ENCODE measurements around the gene TEF.
"Not testable (repeated sequence)": the region's sequence is repeated elsewhere in the genome, so short reads cannot be mapped to it uniquely, and the experiment has no call there.

Gene TEF

DNA sequence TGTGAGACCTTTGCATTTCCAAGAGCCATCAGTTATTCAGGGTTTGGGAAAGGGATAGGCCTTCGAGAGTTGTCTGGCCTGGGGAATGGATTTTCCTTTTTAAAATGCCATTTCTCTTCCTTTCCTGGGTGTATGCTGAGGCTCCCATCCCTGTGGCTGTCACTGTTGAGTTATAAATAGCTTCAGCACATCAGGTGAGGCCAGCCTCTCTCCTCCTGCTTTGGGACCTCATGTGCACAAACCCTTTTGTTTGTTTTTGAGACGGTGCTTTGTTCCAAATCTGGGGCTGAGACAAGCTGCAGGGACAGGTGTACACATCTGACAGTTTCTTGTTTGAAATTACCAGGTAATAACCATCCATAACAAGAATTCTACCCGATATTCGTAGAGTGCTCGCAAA, 1.3 kb downstream of the TEF start:
- DNase-seq (ENCODE audit: low spot score): no peak

DNA sequence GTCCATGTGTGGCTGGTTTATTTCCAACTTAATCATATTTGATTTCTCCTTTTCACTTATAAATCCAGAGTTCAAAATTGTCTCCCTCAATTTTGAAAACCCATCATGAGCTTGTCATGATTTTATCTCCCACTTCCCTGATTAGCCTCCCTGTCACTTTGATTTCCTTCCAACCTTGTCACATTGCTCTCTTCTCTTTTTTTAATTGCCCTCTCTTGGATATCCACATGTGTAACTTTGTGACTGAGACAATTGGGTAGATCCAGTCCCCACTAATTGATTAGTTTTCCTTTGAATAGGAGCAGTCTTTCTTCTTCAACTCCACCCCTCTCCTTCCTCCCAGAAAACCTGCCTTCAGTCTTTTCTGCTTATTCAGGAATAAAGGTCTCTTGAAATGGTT, 2.4 kb downstream of the TEF start:
- no peak for DNase-seq (ENCODE audit: low spot score)

DNA sequence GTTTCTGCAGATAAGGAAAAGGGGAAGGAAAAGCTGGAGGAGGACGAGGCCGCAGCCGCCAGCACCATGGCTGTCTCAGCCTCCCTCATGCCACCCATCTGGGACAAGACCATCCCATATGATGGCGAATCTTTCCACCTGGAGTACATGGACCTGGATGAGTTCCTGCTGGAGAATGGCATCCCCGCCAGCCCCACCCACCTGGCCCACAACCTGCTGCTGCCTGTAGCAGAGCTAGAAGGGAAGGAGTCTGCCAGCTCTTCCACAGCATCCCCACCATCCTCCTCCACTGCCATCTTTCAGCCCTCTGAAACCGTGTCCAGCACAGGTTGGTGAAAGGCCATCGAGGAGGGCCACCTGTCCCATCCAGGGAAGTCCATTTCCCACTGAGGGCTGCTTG, 5.6 kb downstream of the TEF start:
- no peak for DNase-seq (ENCODE audit: low spot score)

DNA sequence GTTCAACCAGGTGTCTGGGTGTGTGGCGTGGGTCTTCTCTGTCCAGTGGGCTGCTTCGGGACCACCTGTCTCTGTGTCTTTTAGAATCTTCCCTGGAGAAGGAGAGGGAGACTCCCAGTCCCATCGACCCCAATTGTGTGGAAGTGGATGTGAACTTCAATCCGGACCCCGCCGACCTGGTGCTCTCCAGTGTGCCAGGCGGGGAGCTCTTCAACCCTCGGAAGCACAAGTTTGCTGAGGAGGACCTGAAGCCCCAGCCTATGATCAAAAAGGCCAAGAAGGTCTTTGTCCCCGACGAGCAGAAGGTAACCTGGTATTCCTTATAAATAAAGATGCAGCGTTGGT, 12.2 kb downstream of the TEF start:
- DNase-seq (ENCODE audit: low spot score): no peak

DNA sequence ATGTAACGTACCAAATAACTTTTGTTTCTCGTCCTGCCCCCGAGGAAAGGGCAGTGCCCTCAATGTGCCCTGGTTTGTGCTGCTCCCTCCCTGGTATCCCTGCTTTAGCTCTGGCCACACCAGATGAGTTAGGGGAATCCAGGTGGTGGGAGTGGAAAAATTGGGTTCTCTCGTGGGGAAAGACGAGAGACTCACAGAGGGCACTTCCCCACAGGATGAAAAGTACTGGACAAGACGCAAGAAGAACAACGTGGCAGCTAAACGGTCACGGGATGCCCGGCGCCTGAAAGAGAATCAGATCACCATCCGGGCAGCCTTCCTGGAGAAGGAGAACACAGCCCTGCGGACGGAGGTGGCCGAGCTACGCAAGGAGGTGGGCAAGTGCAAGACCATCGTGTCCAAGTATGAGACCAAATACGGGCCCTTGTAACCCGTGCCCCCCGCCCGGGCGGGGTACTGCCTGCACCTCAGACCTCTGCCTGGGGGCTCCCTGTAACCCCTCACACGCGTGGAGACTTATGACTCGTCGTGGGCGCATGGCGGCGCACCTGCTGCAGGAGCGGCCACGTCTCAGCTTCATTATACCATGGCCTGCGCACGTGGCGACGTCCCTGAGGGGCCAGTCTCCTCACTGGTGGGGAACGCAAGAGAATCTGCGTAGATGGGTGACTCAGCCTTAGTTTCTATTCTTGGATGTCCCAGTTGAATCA, 13.9 kb downstream of the TEF start:
- DNase-seq (ENCODE audit: low spot score): no peak

DNA sequence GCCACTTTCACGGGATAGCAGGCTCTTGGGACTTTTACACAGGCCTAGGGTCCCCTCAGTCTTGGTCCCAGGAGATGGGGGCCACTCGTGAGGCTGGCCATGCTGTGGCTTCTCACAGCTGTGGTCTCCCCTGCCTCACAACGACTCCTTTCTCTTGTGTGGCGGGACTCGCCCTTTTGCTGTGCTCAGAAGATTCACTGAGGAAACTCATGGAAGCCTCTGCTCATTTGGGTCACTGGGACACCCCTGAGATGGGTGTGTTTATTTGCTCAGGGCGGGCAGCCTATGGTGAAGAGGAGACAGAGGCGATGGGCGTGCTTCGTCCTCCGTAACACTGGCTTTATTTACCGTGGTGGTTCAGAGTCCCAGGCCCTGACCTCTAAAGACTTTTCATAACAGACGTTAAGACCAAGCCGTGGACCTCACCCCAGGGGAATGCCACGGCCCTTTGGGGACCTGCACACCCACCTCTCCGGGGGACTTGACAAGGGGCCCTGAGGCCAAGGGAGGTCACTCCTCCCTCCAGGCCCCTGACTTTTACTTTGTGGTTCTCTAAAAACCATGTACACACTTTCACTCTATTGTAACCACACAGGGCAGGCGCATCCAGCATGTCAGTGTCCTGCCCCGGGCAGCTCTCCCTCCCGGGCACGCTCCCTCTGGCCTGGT, 15.5 kb downstream of the TEF start:
- DNase-seq (ENCODE audit: low spot score): no peak

DNA sequence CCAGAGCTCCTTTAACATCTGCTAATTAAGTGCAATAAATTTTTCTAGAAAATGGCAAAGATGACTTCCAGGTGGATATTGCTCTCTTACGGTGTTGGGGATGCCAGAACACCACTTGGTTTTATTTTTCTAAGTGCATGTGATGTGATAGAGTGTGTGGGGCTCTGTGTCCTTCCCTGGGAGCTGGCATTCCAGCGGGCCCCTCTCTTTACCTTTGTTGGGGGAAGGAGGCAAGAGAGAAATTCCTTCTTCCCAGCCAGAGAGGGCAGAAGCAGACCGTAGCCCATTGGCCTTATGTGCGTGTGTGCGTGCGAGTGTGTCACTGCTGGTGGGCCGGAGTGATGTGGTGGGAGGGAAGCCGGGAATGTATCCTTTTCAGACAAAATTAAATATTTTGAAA, 17.2 kb downstream of the TEF start:
- DNase-seq (ENCODE audit: low spot score): no peak

DNA sequence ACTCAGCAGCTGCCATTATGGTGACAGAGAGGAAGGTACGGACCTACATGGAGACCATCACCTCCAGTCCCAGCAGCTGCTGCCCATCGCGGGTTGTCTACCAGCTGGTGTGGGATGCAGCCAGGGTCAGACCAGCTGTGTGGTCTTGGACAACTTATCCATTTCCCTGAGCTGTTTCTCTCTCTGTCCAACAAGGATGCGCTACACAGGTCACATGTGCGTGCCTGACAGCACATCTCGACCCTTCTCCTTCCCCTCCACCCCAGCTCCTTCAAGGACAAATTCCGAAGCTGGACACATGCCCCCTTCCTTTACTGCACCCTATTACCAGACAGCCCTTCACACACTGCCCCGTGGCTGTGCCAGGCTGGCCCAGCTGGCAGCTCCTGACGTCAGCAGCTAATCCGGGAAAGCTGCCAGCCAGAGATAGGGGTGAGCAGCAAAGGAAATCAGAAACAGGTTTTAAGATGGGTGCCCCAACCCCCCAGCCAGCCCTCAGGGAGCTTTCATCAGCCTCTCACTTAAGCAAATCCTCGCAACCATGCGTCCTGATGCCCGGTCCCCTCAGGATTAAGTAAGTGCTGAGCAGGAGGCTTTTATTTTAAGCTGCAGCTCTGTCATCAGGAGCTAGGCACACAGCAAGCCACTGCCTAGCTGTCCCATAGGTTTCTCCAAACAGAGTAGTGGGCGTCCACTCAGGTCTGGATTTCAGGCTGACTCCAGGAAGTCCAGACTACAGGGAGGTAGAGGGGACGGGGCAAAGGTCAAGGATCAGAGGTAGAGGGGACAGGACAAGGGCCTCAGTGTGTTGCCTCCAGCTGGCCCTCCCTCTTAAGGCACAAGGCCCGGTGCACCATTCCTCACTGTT, 20.3 kb downstream of the TEF start:
- no peak for DNase-seq (ENCODE audit: low spot score)

DNA sequence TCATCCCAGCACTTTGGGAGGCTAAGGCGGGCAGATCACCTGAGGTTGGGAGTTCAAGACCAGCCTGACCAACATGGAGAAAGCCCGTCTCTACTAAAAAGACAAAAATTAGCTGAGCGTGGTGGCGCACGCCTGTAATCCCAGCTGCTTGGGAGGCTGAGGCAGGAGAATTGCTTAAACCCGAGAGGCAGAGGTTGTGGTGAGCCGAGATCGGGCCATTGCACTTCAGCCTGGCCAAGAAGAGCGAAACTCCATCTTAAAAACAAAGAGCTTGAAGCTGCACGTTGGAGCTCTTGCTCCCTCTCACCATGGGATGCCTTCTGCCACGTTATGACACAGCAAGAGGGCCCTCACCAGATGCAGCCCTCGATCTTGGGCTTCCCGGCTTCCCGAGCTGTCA, 21.1 kb downstream of the TEF start:
- DNase-seq (ENCODE audit: low spot score): not testable (repeated sequence)

DNA sequence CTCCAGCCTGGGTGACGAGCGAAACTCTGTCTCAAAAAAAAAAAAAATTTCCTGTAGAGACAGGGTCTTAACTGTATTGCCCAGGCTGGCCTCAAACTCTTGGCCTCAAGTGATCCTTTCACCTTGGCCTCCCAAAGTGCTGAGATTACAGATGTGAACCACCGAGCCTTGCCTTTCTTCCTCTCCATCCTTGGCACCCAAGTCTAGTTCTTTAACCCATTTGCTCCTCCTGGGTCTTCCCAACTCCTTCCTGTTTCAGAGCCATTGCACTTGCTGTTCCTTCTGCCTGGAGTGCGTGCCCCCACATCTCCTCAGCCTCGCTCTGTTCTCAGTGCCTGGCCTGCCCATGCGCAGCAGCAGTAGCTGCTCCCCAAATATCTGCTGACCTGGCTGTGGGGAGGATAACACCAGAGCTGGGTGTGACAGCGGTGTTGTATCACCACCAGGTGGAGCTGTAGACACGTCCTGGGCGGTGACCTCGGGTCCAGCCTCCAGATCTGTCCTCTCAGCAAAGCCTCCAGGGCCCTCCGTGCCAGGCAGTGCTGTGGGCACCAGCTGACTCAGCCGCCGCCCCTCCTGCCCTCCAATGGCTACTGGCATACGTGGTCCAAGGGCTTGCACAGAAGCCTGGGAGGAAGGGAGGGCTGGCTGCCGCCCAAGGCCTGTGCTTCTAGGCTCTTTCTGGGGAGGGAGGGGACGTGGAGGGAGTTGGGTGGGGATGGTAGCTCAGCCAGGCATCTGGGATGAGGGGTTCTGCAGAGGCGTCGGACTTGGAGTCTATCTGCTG, 22.0 kb downstream of the TEF start:
- DNase-seq (ENCODE audit: low spot score): peak; percentile 87

DNA sequence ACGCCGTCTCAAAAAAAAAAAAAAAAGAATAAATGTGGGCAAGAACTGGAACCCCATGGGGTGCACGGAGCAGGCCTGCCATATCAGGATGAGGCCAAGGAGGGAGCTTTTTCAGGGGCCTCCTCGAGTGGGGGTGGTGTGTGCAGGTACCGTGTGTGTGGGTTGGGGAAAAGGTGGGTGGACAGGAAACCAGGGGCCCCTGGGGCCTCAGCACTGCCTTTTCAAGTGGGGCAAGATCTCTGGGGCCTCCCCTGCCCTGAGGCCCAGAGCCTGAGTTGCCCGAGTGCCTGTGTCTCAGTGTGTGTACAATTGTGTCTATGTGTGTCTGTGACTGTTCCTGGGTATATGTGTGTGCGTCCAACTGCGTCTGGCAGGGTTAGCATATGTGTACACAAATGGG, 23.8 kb downstream of the TEF start:
- DNase-seq (ENCODE audit: low spot score): no peak

DNA sequence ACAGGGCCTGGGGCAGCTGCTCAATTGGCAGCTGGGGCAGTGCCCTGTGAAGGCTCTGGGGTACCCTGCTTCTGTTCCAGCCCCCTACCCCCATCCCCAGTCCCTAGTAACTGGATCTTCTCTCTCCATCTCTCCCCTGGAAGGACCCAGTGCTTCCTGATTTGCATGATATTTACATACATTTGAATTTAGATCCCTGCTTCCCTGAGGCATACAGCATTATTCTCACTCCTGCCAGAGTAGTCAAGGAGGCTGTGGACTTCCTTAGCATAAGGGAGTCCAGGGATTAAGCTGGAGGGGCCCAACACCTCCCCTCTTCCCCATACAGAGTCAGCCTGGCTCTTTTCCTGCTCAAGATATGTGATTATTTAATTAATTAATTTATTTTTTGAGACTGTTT, 24.7 kb downstream of the TEF start:
- DNase-seq (ENCODE audit: low spot score): no peak

DNA sequence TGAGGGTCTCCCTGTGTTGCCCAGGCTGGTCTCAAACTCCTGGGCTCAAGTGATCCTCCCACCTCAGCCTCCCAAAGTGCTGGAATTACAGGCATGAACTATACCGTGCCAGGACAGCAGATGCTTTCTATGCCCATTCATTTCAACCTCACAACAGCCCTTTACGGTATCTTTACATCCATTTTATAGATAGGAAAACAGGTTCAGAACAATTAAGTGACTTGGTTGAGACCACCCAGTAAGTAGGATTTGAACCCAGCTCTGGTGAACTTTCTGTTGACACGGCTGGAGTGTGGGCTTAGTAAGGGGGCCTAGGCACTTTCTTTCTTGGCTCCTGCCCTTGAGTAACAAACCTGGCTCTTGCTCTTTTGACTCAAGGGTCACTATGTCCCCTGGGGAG, 25.7 kb downstream of the TEF start:
- DNase-seq (ENCODE audit: low spot score): no peak

DNA sequence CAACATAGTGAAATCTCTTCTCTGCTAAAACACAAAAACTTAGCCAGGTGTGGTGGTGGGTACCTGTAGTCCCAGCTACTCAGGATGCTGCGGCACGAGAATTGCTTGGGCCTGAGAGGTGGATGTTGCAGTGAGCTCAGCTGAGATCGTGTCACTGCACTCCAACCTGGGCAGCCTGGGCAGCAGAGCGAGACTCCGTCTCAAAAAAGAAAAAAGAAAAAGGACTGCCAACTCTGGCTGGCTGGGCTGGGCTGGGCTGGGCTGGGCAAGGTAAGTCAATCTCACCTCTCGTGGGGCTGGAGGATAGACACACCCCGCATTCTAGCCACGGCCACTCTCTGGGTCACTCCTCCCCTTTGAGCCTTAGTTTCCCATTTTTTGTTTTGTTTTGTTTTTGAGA, 26.9 kb downstream of the TEF start:
- DNase-seq (ENCODE audit: low spot score): no peak

DNA sequence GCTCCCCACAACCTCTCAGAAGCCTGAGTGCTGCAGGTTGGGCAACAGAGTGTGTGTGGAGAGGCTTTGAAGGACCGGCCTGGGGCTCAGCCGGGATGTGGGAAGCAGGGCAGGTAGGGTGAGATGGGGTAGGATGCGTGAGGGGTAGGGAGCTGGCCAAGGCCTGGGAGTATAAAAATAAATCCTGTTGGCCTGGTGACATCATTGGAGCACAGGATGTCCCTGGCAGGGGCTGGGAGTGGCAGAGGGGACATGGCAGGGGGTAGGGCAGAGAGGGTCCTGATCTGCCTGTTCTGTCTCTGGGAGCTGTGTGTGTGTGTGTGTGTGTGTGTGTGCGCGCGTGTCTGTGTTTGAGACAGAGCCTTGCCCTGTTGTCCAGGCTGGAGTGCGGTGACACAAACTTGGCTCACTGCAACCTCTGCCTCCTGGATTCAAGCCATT, 28.6 kb downstream of the TEF start:
- no peak for DNase-seq (ENCODE audit: low spot score)

DNA sequence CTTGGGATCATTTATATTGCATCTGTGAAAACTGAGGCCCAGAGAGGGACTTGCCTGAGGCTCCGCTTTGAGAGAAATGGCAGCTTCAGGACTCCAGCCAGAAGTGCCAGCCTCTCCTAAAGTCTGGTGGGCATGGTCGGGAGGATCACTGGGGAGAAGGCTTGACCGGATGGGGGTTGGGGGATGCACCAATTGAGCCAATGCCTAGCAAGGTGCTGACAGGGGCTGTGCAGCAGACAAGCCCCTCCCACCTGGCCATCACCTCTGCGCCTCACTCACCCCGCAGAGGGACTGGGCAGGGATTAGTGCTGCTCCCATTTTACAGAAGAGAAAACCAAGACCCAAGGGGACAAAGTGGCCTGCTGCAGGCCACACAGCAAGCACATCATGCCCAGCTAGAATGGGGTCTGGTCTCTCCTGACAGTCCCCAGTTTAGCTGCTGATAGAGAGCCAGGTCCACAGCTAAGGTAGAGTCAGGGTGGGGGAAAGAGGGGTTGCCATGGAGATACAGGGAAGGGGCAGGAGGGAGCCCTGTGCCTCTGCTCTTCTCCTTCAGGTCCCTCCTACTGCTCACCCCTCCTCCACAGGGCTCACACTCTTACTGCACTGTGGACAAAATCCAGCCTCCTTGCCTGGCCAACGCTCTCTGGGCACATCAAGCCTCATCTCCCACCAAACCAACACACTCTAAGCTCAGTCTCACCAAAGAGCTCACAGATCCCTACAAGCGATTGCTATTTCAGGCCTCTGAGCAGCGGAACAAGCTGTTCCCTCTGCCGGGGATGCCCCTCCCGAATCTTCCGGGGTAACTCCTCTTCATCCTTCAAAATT, 29.5 kb downstream of the TEF start:
- no peak for DNase-seq (ENCODE audit: low spot score)

DNA sequence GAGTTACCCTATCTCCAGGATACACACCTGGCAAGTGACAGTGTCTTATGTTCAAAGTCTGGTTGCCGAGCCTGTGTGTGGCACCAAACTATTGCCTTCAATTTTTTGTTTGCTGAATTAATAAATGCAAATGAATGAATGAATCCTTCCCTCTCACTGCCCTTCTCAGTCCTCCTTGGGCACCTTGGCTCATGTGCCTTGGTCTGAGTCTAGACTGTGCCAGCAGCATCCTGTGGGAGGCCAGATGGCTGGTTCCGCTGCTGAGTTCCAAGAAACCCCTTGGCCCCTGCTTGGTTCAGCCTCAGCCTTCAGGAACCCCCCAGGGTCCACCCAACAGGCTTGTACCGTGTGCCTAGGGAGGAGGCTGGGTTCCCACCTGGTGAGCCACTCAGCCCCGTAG, 33.8 kb downstream of the TEF start:
- no peak for DNase-seq (ENCODE audit: low spot score)

DNA sequence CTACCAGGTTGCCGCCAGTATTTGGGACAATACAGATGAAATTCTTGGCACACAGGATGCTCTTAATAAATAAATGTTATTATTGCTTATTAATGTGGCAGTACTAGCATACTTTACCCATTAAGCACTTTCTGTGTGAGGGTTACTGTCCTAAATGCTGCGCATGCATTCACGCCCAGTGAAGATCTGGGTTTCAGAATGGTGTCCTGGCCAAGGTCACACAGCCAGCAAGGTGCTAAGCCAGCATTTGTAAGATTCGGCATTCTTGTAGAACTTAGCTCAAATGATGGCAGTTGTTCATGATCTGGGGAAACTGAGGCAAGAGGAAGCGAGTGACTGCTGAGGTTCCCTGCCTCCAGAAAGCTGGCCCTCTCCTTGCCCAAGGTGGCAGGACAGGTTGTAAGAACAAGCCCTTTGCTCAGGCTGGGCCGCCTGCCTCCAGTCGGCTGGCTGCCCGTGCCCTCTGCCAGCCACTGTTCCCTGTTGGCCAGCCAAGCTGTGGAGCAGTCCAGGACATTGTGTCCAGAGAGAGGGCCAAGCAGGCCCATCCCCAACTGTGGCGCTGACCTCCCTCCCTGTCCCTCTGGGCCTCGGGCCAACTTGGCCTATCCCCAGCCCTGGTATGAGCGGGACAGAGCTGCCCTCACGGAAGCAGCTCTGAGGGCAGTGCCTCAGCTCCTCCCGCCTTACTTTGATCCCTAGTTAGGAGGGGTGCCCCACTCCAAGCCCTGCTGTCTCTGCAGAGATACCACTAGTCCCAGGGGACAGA, 36.1 kb downstream of the TEF start:
- DNase-seq (ENCODE audit: low spot score): no peak

DNA sequence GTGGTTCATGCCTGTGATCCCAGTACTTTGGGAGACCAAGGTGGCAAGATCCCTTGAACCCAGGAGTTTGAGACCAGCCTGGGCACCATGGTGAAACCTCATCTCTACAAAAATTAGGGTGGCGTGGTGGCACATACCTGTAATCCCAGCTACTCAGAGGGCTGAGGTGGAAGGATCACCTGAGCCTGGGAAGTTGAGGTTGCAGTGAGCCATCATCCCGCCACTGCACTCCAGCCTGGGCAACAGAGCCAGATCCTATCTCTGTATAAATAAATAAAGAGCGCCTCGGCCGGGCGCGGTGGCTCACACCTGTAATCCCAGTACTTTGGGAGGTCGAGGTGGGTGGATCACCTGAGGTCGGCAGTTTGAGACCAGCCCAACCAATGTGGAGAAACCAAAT, 37.0 kb downstream of the TEF start:
- DNase-seq (ENCODE audit: low spot score): no peak

DNA sequence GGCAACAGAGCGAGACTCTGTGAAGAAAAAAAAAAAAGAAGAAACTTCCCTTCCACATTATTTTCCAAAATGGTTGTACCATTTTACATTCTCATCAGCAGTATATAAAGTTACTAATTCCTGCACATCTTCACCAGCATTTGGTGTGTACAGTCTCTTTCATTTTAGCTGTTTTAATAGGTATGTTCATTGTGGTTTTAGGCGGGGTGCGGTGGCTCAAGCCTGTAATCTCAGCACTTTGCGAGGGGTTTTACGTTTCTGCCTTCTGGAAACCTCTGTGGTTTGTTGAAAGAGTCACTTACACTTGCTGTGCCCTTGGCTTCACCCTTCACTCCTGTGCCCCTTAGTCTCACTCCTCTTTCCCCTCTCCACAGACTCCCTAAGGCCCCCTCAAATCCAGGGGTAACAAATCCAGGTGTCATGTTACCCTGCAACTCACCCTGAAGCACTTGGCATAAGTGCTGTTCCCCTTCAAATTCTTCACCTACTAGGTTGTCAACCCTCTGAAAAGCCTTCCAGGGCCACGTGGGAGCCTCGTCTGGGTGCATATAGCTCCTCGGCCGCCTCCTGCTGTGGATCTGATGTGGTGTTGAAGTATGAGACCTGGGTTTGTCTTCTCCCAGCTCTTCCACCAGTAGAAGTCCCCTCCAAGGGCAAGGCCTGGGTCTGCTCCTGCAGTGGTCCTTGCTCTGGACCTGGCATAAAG, 44.1 kb downstream of the TEF start:
- no peak for DNase-seq (ENCODE audit: low spot score)
